Astrocyte (in vitro differentiated cells and primary cell): ENCODE data around the gene PDE5A. TPM values are rescaled to one million over a fixed set of nuclear protein-coding genes. Genes with fewer than 3 reads are reported as not detected.
A peak's percentile ranks its signal among the peaks of the same experiment; 100 is the strongest.

Experiments used
- DNase-seq: peaks from one replicate; pipeline ENCODE4 v3.0.0-alpha.2; 2010; ENCODE audit warnings: low read depth
- FAIRE-seq: peaks from 2 replicates; lab custom pipeline; 2011; peaks lifted over from hg19 to GRCh38; lab: Jason Lieb, UNC
- H2AFZ ChIP-seq: 2 replicates; pipeline ENCODE4 v1.6.0; 2012; ENCODE audit warnings: low read depth, low read length, inconsistent platforms
- H3K27ac ChIP-seq: 2 replicates; pipeline ENCODE4 v1.5.1; 2011; ENCODE audit warnings: low read depth, low read length, inconsistent platforms
- H3K27me3 ChIP-seq: 2 replicates; pipeline ENCODE4 v1.6.0; 2011; ENCODE audit warnings: low read length, inconsistent platforms; ENCODE audit not compliant: insufficient read depth
- H3K36me3 ChIP-seq: 2 replicates; pipeline ENCODE4 v1.5.1; 2011; ENCODE audit warnings: low read length, inconsistent platforms; ENCODE audit not compliant: insufficient read depth
- H3K4me1 ChIP-seq: 2 replicates; pipeline ENCODE4 v1.5.1; 2011; ENCODE audit warnings: low read length, inconsistent platforms; ENCODE audit not compliant: insufficient read depth
- H3K4me2 ChIP-seq: 2 replicates; pipeline ENCODE4 v1.6.0; 2012; ENCODE audit warnings: low read length, inconsistent platforms
- H3K4me3 ChIP-seq: 2 replicates; pipeline ENCODE4 v1.5.1; 2011; ENCODE audit warnings: low read depth, mild to moderate bottlenecking, low read length, inconsistent platforms; ENCODE audit not compliant: insufficient read depth
- H3K79me2 ChIP-seq: 2 replicates; pipeline ENCODE4 v1.6.0; 2012; ENCODE audit warnings: mild to moderate bottlenecking, low read length, inconsistent platforms; ENCODE audit not compliant: insufficient read depth
- H3K9ac ChIP-seq: 2 replicates; pipeline ENCODE4 v1.6.0; 2012; ENCODE audit warnings: mild to moderate bottlenecking, low read length, inconsistent platforms
- H3K9me3 ChIP-seq: 2 replicates; pipeline ENCODE4 v1.5.1; 2012; ENCODE audit warnings: low read depth, mild to moderate bottlenecking, low read length, inconsistent platforms; ENCODE audit not compliant: insufficient read depth
- H4K20me1 ChIP-seq: 2 replicates; pipeline ENCODE4 v1.6.0; 2012; ENCODE audit warnings: low read length, inconsistent platforms; ENCODE audit not compliant: insufficient read depth
- H3K27ac Mint-ChIP-seq: one replicate; pipeline ENCODE4 v1.8.0; 2021; ENCODE audit warnings: mild to moderate bottlenecking, mixed read lengths; ENCODE audit not compliant: unreplicated experiment
- H3K27me3 Mint-ChIP-seq: one replicate; pipeline ENCODE4 v1.8.0; 2021; ENCODE audit warnings: low read depth, mixed read lengths; ENCODE audit not compliant: unreplicated experiment
- H3K36me3 Mint-ChIP-seq: one replicate; pipeline ENCODE4 v1.8.0; 2021; ENCODE audit warnings: low read depth, mixed read lengths; ENCODE audit not compliant: unreplicated experiment
- H3K4me1 Mint-ChIP-seq: one replicate; pipeline ENCODE4 v1.8.0; 2021; ENCODE audit warnings: low read depth, mixed read lengths; ENCODE audit not compliant: unreplicated experiment
- H3K4me3 Mint-ChIP-seq: one replicate; pipeline ENCODE4 v1.8.0; 2021; ENCODE audit warnings: mild to moderate bottlenecking, moderate library complexity, mixed read lengths; ENCODE audit not compliant: unreplicated experiment
- H3K9me3 Mint-ChIP-seq: one replicate; pipeline ENCODE4 v1.8.0; 2021; ENCODE audit warnings: mild to moderate bottlenecking, mixed read lengths; ENCODE audit not compliant: unreplicated experiment
- CTCF ChIP-seq: IDR thresholded peaks from 2 replicates; pipeline ENCODE4 v1.5.1; 2011; ENCODE audit warnings: low read depth, mild to moderate bottlenecking, inconsistent platforms, low read length, moderate library complexity; ENCODE audit not compliant: insufficient read depth
- EZH2 ChIP-seq: IDR thresholded peaks from 2 replicates; pipeline ENCODE4 v1.6.1; 2012; ENCODE audit warnings: mild to moderate bottlenecking, low read length, inconsistent platforms; ENCODE audit not compliant: insufficient read depth
- total RNA-seq: library from RNA; stranded (reverse); gene quantifications from 2 replicates; pipeline ENCODE4 v1.2.1, GENCODE V29; 2021

PDE5A gene
- total RNA-seq, 1 donor from 2014 or later: 3.6 TPM

- Histone ChIP-seq H3K27ac (peak overlapping the region; percentile 97), H4K20me1 (no peaks in the 10 kb centered on the region), H3K36me3 (no peaks in the 10 kb centered on the region), H3K4me1 (peaks cover 25% of the 10 kb centered on the region), H3K9ac (no peak overlapping the region), H3K4me2 (peak overlapping the region; percentile 5), H3K4me3 (no peak overlapping the region), H3K79me2 (no peaks in the 10 kb centered on the region), H3K27me3 (no peaks in the 10 kb centered on the region), H3K9me3 (no peaks in the 10 kb centered on the region), H2AFZ (no peak overlapping the region)
- Mint-ChIP-seq H3K9me3 (no peaks in the 10 kb centered on the region), H3K36me3 (peaks cover 2% of the 10 kb centered on the region), H3K4me1 (peaks cover 30% of the 10 kb centered on the region), H3K27ac (no peak overlapping the region), H3K27me3 (no peaks in the 10 kb centered on the region), H3K4me3 (no peak overlapping the region)
- TF ChIP-seq EZH2: no peak
- TF ChIP-seq CTCF: no peak
- peak; percentile 73 for DNase-seq
- FAIRE-seq: no peak
Observed at GRCh38 chr4:119526786-119527550, 101.6 kb downstream of the PDE5A start.

- Mint-ChIP-seq H3K27ac (no peak overlapping the region), H3K4me1 (peaks cover 30% of the 10 kb centered on the region), H3K9me3 (no peaks in the 10 kb centered on the region), H3K4me3 (no peak overlapping the region), H3K36me3 (peaks cover 4% of the 10 kb centered on the region), H3K27me3 (no peaks in the 10 kb centered on the region)
- DNase-seq: peak; percentile 60
- H3K4me2 ChIP-seq: peak overlapping the region; percentile 94
- H3K79me2 ChIP-seq: no peaks in the 10 kb centered on the region
- no peaks in the 10 kb centered on the region for H3K27me3 ChIP-seq
- FAIRE-seq: no peak
- H3K36me3 ChIP-seq: peaks cover 1% of the 10 kb centered on the region
- no peaks in the 10 kb centered on the region for H4K20me1 ChIP-seq
- no peak for TF ChIP-seq CTCF
- TF ChIP-seq EZH2: no peak
- peak overlapping the region; percentile 48 for H3K4me3 ChIP-seq
- no peak overlapping the region for H2AFZ ChIP-seq
- H3K27ac ChIP-seq: peak overlapping the region; percentile 97
- peak overlapping the region; percentile 81 for H3K9ac ChIP-seq
- H3K4me1 ChIP-seq: peaks cover 25% of the 10 kb centered on the region
- H3K9me3 ChIP-seq: no peaks in the 10 kb centered on the region
Observed at GRCh38 chr4:119525771-119526712, 102.6 kb downstream of the PDE5A start.
